ES-I3 (cell line): ENCODE results near the gene OCSTAMP.

Experiments
- H3K36me3 ChIP-seq: 2 replicates; pipeline ENCODE4 v1.6.1; 2013; ENCODE audit warnings: mild to moderate bottlenecking, low read length, control low read depth, moderate library complexity; ENCODE audit not compliant: insufficient read depth
- H3K4me1 ChIP-seq: 2 replicates; pipeline ENCODE4 v1.6.1; 2013; ENCODE audit warnings: mild to moderate bottlenecking, control low read depth, low read length; ENCODE audit not compliant: insufficient read depth
- H3K9ac ChIP-seq: 2 replicates; pipeline ENCODE4 v1.6.1; 2013; ENCODE audit warnings: low read depth, mild to moderate bottlenecking, low read length, moderate library complexity
- H3K9me3 ChIP-seq: 2 replicates; pipeline ENCODE4 v1.6.1; 2013; ENCODE audit warnings: mild to moderate bottlenecking, low read length, moderate library complexity; ENCODE audit not compliant: control insufficient read depth, insufficient read depth

Gene OCSTAMP

DNA sequence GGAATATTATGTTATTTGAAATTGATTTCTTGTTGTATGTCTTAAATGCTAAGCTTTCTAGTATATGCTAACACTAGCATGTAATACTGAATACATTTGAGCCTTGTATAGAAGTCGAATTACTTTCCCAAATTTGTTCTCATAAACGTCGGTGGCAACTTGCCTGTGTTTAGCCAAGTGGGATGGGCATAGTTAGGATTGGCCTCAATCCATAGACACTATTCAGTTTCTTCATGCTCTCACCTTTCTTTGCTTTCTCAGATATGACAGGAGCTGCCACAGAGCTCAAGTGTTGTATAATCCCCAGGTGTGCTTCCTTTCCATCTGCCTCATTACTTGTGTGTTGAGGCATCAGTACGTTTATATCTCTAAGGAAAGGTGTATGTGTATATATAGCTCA, 56.4 kb downstream of the OCSTAMP start:
- Histone ChIP-seq H3K9me3 (peaks cover 3% of the 10 kb centered on the region), H3K36me3 (peaks cover 2% of the 10 kb centered on the region), H3K9ac (no peak overlapping the region), H3K4me1 (no peaks in the 10 kb centered on the region)

DNA sequence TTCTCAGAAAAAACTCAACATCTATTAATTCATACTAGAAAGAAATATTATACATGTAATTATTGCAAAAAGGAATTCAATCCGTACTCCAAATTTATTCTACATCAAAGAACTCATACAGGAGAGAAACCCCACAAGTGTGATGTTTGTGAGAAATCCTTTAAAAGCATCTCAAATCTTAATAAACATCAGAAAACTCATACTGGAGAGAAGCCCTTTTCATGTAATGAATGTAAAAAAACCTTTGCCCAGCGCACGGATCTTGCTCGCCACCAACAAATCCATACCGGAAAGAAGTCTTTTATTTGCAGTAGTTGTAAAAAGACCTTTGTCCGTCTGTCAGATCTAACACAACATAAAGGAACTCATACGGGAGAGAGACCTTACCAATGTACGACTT, 59.1 kb downstream of the OCSTAMP start:
- no peak overlapping the region for H3K9ac ChIP-seq
- no peaks in the 10 kb centered on the region for H3K9me3 ChIP-seq
- peaks cover 2% of the 10 kb centered on the region for H3K36me3 ChIP-seq
- no peaks in the 10 kb centered on the region for H3K4me1 ChIP-seq
